ENCODE data around the gene SIX3.

Gene SIX3

GRCh38 chr2:44941551-44942234 is at the start of gene SIX3:
Gene SIX3 (plus strand): TSS chr2:44941702. CDS start chr2:44942105, 403 bp downstream.
- peak; percentile 11 for DNase-seq

GRCh38 chr2:44894058-44894457 is 47.4 kb upstream of the SIX3 start:
- no peak for DNase-seq

- no peak for DNase-seq
These were observed 46.4 kb upstream of the SIX3 start for GRCh38 chr2:44895061-44895460.

- DNase-seq, result no peak
These were observed 44.1 kb upstream of the SIX3 start for GRCh38 chr2:44897406-44897805.

GRCh38 chr2:44902217-44903137 is 39.0 kb upstream of the SIX3 start:
- no peak for DNase-seq

GRCh38 chr2:44904578-44904977 is 36.9 kb upstream of the SIX3 start:
- no peak for DNase-seq

- DNase-seq, result no peak
These were observed 34.5 kb upstream of the SIX3 start for GRCh38 chr2:44906972-44907371.

GRCh38 chr2:44909831-44910230 is 31.7 kb upstream of the SIX3 start:
- DNase-seq, result no peak

GRCh38 chr2:44912660-44913059 is 28.8 kb upstream of the SIX3 start:
- no peak for DNase-seq

GRCh38 chr2:44916291-44916690 is 25.2 kb upstream of the SIX3 start:
- DNase-seq, result no peak

GRCh38 chr2:44918095-44918775 is 23.3 kb upstream of the SIX3 start:
- no peak for DNase-seq

GRCh38 chr2:44920751-44921150 is 20.8 kb upstream of the SIX3 start:
- no peak for DNase-seq

GRCh38 chr2:44922776-44923175 is 18.7 kb upstream of the SIX3 start:
- DNase-seq, result no peak

GRCh38 chr2:44925561-44926136 is 15.9 kb upstream of the SIX3 start:
- no peak for DNase-seq

GRCh38 chr2:44926957-44927356 is 14.5 kb upstream of the SIX3 start:
- no peak for DNase-seq

- DNase-seq, result no peak
These were observed 13.5 kb upstream of the SIX3 start for GRCh38 chr2:44927985-44928482.

- no peak for DNase-seq
These were observed 12.9 kb upstream of the SIX3 start for GRCh38 chr2:44928483-44929158.

GRCh38 chr2:44929159-44929734 is 12.3 kb upstream of the SIX3 start:
- DNase-seq, result no peak

- no peak for DNase-seq
These were observed 11.7 kb upstream of the SIX3 start for GRCh38 chr2:44929735-44930273.

- no peak for DNase-seq
These were observed 11.0 kb upstream of the SIX3 start for GRCh38 chr2:44930274-44931197.

Data from stimulated activated naive CD4-positive, alpha-beta T cell treated with Interleukin-2 at 50 U/mL for 16 hours (primary cell).